ENCODE results near the gene SENP6.

The SENP6 gene

GRCh38 chr6:75563032-75563431 is 38.6 kb upstream of the SENP6 start:
- H3K4ac ChIP-seq (ENCODE audit: low read depth in 1 of 2, low read length in 2 of 2): no peak overlapping the region
- no peak overlapping the region for H3K4me2 ChIP-seq (ENCODE audit: low read length, poor library complexity, severe bottlenecking)
- H3K79me1 ChIP-seq (replicated peaks; ENCODE audit: low read length, poor library complexity, severe bottlenecking): no peaks in the 10 kb centered on the region
- H2BK15ac ChIP-seq (ENCODE audit: low read depth, poor library complexity, severe bottlenecking): no peak overlapping the region
- no peak overlapping the region for H3K4me3 ChIP-seq (ENCODE audit: insufficient read depth in 1 of 2, low read depth in 1 of 2, low read length in 2 of 2)
- H2BK120ac ChIP-seq (ENCODE audit: low read depth, low read length): no peak overlapping the region
- H3K9me3 ChIP-seq (ENCODE audit: control insufficient read depth, low read length): peaks cover 12% of the 10 kb centered on the region
- no peak overlapping the region for H2BK5ac ChIP-seq (ENCODE audit: low read depth, low read length, poor library complexity, severe bottlenecking)
- H3K14ac ChIP-seq (ENCODE audit: low read length in 2 of 2): no peak overlapping the region
- no peak overlapping the region for H2AK5ac ChIP-seq (ENCODE audit: low read length, severe bottlenecking)
- H3K36me3 ChIP-seq (ENCODE audit: control insufficient read depth in 1 of 2, insufficient read depth in 2 of 2, low read depth in 1 of 2, low read length in 2 of 2): no peaks in the 10 kb centered on the region
- 26% methylated on average over 1 of the region's 1 CpG for WGBS
- no peak overlapping the region for H3K9ac ChIP-seq (ENCODE audit: low read length)
- H4K91ac ChIP-seq (ENCODE audit: low read length): no peak overlapping the region
- peak; percentile 62 for DNase-seq
- no peak overlapping the region for H4K8ac ChIP-seq (ENCODE audit: low read length)
- peaks cover 0 to 7% of the 10 kb centered on the region in 2 experiments for H3K27me3 ChIP-seq (ENCODE audit: control insufficient read depth in 1 of 2, insufficient read depth in 1 of 2, low read length in 2 of 2)
- H2BK12ac ChIP-seq (ENCODE audit: low read length in 2 of 2): no peak overlapping the region
- no peak overlapping the region for H3K18ac ChIP-seq (ENCODE audit: low read depth in 1 of 2, low read length in 2 of 2)
- H2AFZ ChIP-seq (ENCODE audit: low read depth, low read length): no peak overlapping the region
- H3K27ac ChIP-seq (ENCODE audit: low read length, poor library complexity, severe bottlenecking): no peak overlapping the region
- H3K4me1 ChIP-seq (ENCODE audit: control insufficient read depth, insufficient read depth, low read depth, low read length): no peaks in the 10 kb centered on the region
- no peak overlapping the region for H3K23ac ChIP-seq (ENCODE audit: low read length in 2 of 2)

GRCh38 chr6:75566137-75566767 is 35.4 kb upstream of the SENP6 start:
- Histone ChIP-seq H3K4me1 (ENCODE audit: control insufficient read depth, insufficient read depth, low read depth, low read length) (no peaks in the 10 kb centered on the region), H4K8ac (ENCODE audit: low read length) (no peak overlapping the region), H3K9me3 (ENCODE audit: control insufficient read depth, low read length) (peaks cover 12% of the 10 kb centered on the region), H3K27ac (ENCODE audit: low read length, poor library complexity, severe bottlenecking) (no peak overlapping the region), H4K91ac (ENCODE audit: low read length) (no peak overlapping the region), H3K27me3 (ENCODE audit: control insufficient read depth in 1 of 2, insufficient read depth in 1 of 2, low read length in 2 of 2) (peaks cover 0 to 7% of the 10 kb centered on the region in 2 experiments), H2AK5ac (ENCODE audit: low read length, severe bottlenecking) (no peak overlapping the region), H3K79me1 (replicated peaks; ENCODE audit: low read length, poor library complexity, severe bottlenecking) (no peaks in the 10 kb centered on the region), H3K23ac (ENCODE audit: low read length in 2 of 2) (no peak overlapping the region), H2BK12ac (ENCODE audit: low read length in 2 of 2) (no peak overlapping the region), H3K4ac (ENCODE audit: low read depth in 1 of 2, low read length in 2 of 2) (no peak overlapping the region), H2BK15ac (ENCODE audit: low read depth, poor library complexity, severe bottlenecking) (no peak overlapping the region), H2AFZ (ENCODE audit: low read depth, low read length) (no peak overlapping the region), H3K14ac (ENCODE audit: low read length in 2 of 2) (no peak overlapping the region), H3K36me3 (ENCODE audit: control insufficient read depth in 1 of 2, insufficient read depth in 2 of 2, low read depth in 1 of 2, low read length in 2 of 2) (no peaks in the 10 kb centered on the region), H3K18ac (ENCODE audit: low read depth in 1 of 2, low read length in 2 of 2) (no peak overlapping the region), H3K9ac (ENCODE audit: low read length) (no peak overlapping the region), H2BK5ac (ENCODE audit: low read depth, low read length, poor library complexity, severe bottlenecking) (no peak overlapping the region), H3K4me3 (ENCODE audit: insufficient read depth in 1 of 2, low read depth in 1 of 2, low read length in 2 of 2) (no peak overlapping the region), H3K4me2 (ENCODE audit: low read length, poor library complexity, severe bottlenecking) (no peak overlapping the region), H2BK120ac (ENCODE audit: low read depth, low read length) (no peak overlapping the region)
- WGBS: 96% methylated on average over 2 of the region's 2 CpGs
- no peak for DNase-seq

- Histone ChIP-seq H3K4ac (ENCODE audit: low read depth in 1 of 2, low read length in 2 of 2) (no peak overlapping the region), H3K27me3 (ENCODE audit: control insufficient read depth in 1 of 2, insufficient read depth in 1 of 2, low read length in 2 of 2) (peaks cover 0 to 7% of the 10 kb centered on the region in 2 experiments), H2BK12ac (ENCODE audit: low read length in 2 of 2) (no peak overlapping the region), H3K4me3 (ENCODE audit: insufficient read depth in 1 of 2, low read depth in 1 of 2, low read length in 2 of 2) (no peak overlapping the region), H3K23ac (ENCODE audit: low read length in 2 of 2) (no peak overlapping the region), H4K91ac (ENCODE audit: low read length) (no peak overlapping the region), H2AFZ (ENCODE audit: low read depth, low read length) (no peak overlapping the region), H4K8ac (ENCODE audit: low read length) (no peak overlapping the region), H2BK5ac (ENCODE audit: low read depth, low read length, poor library complexity, severe bottlenecking) (no peak overlapping the region), H2AK5ac (ENCODE audit: low read length, severe bottlenecking) (no peak overlapping the region), H3K4me1 (ENCODE audit: control insufficient read depth, insufficient read depth, low read depth, low read length) (no peaks in the 10 kb centered on the region), H2BK120ac (ENCODE audit: low read depth, low read length) (no peak overlapping the region), H3K27ac (ENCODE audit: low read length, poor library complexity, severe bottlenecking) (no peak overlapping the region), H3K14ac (ENCODE audit: low read length in 2 of 2) (no peak overlapping the region), H2BK15ac (ENCODE audit: low read depth, poor library complexity, severe bottlenecking) (no peak overlapping the region), H3K79me1 (replicated peaks; ENCODE audit: low read length, poor library complexity, severe bottlenecking) (no peaks in the 10 kb centered on the region), H3K4me2 (ENCODE audit: low read length, poor library complexity, severe bottlenecking) (no peak overlapping the region), H3K18ac (ENCODE audit: low read depth in 1 of 2, low read length in 2 of 2) (no peak overlapping the region), H3K9ac (ENCODE audit: low read length) (no peak overlapping the region), H3K36me3 (ENCODE audit: control insufficient read depth in 1 of 2, insufficient read depth in 2 of 2, low read depth in 1 of 2, low read length in 2 of 2) (no peaks in the 10 kb centered on the region), H3K9me3 (ENCODE audit: control insufficient read depth, low read length) (peaks cover 12% of the 10 kb centered on the region)
- DNase-seq: no peak
- 86% methylated on average over 6 of the region's 6 CpGs for WGBS
Observed at GRCh38 chr6:75568100-75568499, 33.6 kb upstream of the SENP6 start.

- Histone ChIP-seq H2AFZ (ENCODE audit: low read depth, low read length) (no peak overlapping the region), H3K23ac (ENCODE audit: low read length in 2 of 2) (no peak overlapping the region), H2BK12ac (ENCODE audit: low read length in 2 of 2) (no peak overlapping the region), H3K36me3 (ENCODE audit: control insufficient read depth in 1 of 2, insufficient read depth in 2 of 2, low read depth in 1 of 2, low read length in 2 of 2) (no peaks in the 10 kb centered on the region), H3K27ac (ENCODE audit: low read length, poor library complexity, severe bottlenecking) (no peak overlapping the region), H3K4me1 (ENCODE audit: control insufficient read depth, insufficient read depth, low read depth, low read length) (no peaks in the 10 kb centered on the region), H3K4me2 (ENCODE audit: low read length, poor library complexity, severe bottlenecking) (no peak overlapping the region), H2AK5ac (ENCODE audit: low read length, severe bottlenecking) (no peak overlapping the region), H3K9ac (ENCODE audit: low read length) (no peak overlapping the region), H3K4ac (ENCODE audit: low read depth in 1 of 2, low read length in 2 of 2) (no peak overlapping the region), H3K14ac (ENCODE audit: low read length in 2 of 2) (no peak overlapping the region), H2BK120ac (ENCODE audit: low read depth, low read length) (no peak overlapping the region), H3K79me1 (replicated peaks; ENCODE audit: low read length, poor library complexity, severe bottlenecking) (no peaks in the 10 kb centered on the region), H3K27me3 (ENCODE audit: control insufficient read depth in 1 of 2, insufficient read depth in 1 of 2, low read length in 2 of 2) (peaks cover 0 to 7% of the 10 kb centered on the region in 2 experiments), H3K4me3 (ENCODE audit: insufficient read depth in 1 of 2, low read depth in 1 of 2, low read length in 2 of 2) (no peak overlapping the region), H3K9me3 (ENCODE audit: control insufficient read depth, low read length) (peaks cover 12% of the 10 kb centered on the region), H2BK15ac (ENCODE audit: low read depth, poor library complexity, severe bottlenecking) (no peak overlapping the region), H4K91ac (ENCODE audit: low read length) (no peak overlapping the region), H2BK5ac (ENCODE audit: low read depth, low read length, poor library complexity, severe bottlenecking) (no peak overlapping the region), H3K18ac (ENCODE audit: low read depth in 1 of 2, low read length in 2 of 2) (no peak overlapping the region), H4K8ac (ENCODE audit: low read length) (no peak overlapping the region)
- whole genome bisulfite sequencing: 53% methylated on average over 3 of the region's 3 CpGs
- no peak for DNase-seq
Observed at GRCh38 chr6:75568965-75569364, 32.7 kb upstream of the SENP6 start.
